GM19452 (cell line): Measurements from ENCODE around the gene ABCB11.

Experiments used
- ATAC-seq: cut with Tn5 transposase; IDR thresholded peaks from one replicate; pipeline ENCODE4 v1.9.1; 2021; ENCODE audit not compliant: unreplicated experiment

Gene ABCB11

GRCh38 chr2:168981651-168982050, 49.5 kb downstream of the ABCB11 start:
- no peak for ATAC-seq

DNA sequence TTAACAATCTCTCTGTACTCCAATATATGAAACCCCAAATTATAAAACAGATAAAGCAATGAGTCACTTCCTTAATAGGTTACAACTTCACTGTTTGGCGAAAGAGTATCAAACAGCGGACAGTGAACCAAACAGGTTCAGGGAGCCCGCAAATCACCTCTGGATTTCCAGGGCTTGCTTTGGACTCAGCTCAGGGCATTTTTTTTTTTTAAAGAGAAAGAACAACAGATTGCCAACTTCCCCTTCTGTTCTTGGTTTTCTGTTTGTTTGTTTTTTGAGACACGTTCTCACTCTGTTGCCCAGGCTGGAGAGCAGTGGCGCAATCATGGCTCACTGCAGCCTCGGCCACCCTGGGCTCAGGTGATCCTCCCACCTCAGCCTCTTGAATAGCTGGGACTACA, 52.7 kb downstream of the ABCB11 start:
- no peak for ATAC-seq

DNA sequence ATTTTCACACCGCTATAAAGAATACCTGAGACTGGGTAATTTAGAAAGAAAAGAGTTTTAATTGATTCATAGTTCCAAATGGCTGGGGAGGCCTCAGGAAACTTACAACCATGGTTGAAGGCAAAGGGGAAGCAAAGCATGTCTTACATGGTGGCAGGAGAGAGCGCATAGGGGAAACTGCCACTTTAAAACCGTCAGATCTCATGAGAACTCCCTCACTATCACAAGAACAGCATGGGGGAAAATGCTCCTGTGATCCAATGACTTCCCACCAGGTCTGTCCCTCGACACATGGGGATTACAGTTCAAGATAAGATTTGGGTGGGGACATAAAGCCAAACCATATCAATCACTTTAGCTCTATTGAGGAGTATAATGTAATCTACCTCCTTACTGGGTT, 53.5 kb downstream of the ABCB11 start:
- no peak for ATAC-seq

DNA sequence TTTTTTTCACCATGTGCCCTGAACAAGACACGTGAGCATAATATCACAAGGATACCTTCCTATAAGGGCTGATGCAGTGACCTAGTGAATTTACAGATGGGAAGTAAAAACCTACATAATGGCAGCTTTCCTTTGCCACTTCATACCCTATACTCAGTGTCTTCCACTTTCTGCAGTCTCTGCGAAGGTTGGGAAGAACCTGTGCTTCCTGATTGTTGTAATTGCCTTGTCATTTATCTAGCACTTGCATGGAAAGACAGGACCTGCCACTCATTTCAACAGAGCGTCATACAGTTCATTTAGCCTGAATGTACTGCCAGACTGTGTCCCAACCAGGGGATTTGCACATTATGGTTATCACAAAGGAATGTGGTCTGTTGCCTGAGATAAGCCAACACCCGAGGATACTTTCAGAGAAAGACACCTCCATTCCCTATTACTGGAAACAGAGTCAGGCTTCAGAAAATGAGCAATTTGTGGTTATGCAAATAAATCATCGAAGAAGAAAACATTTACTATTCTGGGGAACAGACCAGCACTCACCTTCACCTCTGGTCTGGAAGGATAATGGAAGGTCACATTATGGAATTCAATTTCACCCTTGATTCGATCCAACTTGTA, 55.0 kb downstream of the ABCB11 start:
- no peak for ATAC-seq

DNA sequence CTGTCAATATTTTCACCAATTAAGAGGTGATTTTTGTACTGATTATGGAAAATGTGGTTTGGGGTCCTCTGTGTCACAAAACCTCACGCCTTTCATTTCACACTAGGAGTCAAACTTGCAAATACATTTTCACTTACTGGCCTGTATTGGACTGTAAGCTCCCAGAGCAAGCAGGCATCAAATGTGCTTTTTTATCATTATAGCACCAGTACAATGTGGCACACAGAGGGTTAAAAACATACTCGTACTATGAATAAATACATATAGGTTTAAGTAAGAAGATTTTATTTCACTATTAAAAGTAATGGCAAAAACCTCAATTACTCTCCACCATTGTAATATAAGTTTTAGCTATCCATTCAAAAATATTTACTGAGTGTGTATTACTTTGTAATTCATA, 56.7 kb downstream of the ABCB11 start:
- no peak for ATAC-seq

GRCh38 chr2:168971261-168971660, 59.9 kb downstream of the ABCB11 start:
- no peak for ATAC-seq

DNA sequence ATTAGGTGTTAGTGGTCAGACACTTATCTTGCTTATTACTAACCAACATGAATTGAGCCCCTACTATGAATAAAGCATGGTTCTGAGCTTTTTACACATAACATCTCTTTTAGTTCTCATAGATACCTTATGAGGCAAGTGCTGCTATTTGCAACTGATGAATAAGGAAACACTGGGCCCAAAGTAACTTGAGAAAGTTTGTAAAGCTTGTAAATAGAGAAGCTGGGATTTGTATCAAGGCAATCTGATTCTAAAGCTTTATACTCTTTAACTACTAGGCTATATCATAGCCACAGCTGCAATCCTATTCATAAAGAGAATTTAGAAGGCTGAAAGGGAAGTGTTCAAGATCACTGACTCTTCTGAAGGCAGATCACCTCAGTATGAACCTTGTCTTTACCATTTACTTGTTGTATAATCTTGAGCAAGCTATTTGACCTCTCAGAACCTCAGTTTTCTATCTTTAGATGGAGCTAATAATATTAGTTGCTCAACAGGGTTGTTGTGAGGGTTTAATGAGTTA, 60.4 kb downstream of the ABCB11 start:
- ATAC-seq, result no peak

DNA sequence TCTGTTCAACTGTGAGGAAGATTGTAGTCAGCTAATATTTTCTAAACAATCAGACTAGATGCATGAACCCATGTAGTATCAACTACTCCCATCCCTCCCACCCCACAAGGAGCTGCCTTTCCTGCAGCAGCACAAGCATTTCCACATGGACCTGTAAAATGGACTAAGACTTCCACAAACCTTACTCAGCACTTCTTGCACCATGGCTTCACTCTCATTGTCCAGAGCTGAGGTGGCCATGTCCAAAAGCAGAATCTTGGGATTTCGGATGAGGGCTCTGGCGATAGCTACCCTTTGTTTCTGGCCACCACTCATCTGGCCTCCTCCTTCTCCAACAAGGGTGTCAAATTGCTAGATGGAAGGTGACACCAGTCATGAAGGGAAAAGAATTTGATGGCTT, 61.3 kb downstream of the ABCB11 start:
- ATAC-seq, result no peak

DNA sequence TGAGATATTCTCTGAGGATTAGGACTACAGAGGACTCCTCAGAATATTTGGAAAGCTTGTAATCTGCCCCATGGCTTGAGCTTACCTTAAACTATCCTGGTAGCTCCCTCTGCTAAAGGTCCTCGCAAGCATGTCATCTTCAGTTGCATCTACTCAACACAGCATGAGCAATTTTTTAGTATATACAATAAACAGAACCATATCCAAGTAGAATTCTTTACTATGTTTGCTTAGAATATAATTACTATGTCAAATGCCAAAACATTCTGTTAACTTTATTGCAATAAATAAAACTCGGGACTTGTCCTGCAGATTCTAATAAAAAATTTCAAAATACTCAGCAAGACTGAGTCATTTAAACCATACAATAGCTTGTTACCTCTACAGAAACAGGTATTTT, 62.8 kb downstream of the ABCB11 start:
- no peak for ATAC-seq

DNA sequence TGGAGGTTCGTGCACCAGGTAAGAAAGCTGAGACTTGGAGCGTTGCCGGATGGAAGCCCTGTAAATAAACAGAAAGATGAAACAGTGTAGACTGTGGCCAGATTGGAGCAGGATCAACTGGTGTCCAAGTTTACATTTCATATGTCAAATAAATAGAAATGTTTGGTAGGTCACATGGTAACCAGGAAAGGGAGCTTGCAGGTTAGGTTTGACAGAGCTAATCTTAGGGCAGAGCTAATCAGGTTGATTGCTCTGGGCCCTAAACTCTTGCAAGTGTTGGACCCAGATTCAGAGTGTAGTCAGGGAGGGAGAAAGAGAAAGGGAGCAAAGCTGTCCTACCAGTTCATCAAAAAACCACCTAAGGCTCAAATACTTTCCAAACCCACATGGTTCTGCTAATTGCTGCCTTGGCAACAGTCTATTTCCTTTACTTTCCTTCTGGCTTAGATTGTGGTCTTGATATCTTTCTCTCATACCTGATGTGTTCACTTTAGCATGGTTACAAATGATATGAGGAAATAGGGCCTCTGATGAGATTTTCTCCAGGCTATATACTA, 66.8 kb downstream of the ABCB11 start:
- ATAC-seq, result no peak

- ATAC-seq, result no peak
These were observed 68.5 kb downstream of the ABCB11 start for GRCh38 chr2:168962636-168963035.

DNA sequence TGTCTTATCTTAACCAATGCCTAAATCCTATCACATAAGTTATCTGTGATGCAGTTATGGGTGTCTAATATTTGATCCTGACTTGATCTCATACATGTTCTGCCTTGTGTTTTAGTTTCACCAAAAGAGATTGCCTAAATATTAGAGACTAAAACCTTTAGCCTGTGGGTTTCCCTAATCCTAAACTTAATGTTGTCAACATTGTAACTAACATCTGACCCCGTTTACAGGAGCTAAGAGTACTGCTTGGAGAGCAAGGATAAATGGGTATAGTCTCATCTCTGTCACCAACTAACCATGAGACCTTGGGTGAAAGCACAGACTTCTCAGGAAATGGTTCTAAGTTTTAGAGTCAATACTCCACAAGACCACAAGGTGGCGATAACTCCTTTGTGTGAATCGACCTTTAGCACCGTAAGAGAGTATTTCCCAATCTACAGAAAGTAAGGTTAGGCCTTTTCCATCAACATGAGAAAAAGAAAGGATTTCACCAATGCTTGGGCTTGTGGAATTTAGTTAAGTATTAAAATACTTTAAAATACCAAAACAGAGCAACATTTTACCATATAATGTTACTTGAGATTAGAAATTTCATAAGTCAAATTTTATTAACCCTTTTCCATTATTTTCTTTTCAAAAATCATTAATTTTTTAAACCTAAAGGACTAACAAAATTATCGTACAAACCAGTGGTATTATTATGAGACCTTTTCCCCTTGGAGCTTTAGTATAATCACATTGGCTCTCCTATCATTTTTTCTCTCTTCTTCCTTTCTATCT, 69.5 kb downstream of the ABCB11 start:
- ATAC-seq, result peak; percentile 81

DNA sequence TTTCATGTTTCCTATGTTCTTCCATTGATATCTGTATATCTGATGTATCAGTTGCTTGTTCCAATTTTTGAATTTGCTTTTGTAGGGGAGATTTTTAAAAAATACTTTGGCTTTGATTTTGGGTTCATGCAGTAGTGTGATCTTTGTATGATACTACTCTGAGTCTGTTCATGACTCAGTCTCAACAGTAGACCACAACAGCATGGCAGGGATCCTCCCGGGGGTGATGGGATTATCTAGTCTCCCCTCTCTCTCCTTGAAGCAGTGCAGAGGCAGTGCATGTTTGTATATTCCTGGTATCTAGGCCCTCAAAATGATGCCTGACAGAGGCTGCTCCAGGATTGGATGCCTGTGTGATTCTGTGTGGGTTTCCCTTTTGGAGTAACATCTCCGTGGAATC, 74.7 kb downstream of the ABCB11 start:
- ATAC-seq, result no peak

GRCh38 chr2:168955321-168955720, 75.8 kb downstream of the ABCB11 start:
- ATAC-seq, result no peak

- no peak for ATAC-seq
These were observed 76.9 kb downstream of the ABCB11 start for GRCh38 chr2:168954256-168954655.

DNA sequence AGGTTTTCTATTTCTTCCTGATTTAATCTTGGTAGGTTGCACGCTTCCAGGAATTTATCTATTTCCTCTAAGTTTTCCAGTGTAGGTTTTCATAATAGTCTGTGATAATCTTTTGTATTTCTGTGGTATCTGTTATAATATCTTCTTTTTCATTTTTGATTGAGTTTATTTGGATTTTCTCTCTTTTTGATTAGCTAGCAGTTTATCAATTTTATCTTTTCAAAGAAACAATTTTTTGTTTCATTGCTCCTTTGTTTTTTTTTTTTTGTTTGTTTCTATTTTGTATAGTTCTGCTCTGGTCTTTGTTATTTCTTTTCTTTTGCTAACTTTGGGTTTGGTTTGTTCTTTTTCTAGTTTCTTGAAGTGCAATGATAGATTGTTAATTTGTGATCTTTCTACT, 78.7 kb downstream of the ABCB11 start:
- no peak for ATAC-seq

DNA sequence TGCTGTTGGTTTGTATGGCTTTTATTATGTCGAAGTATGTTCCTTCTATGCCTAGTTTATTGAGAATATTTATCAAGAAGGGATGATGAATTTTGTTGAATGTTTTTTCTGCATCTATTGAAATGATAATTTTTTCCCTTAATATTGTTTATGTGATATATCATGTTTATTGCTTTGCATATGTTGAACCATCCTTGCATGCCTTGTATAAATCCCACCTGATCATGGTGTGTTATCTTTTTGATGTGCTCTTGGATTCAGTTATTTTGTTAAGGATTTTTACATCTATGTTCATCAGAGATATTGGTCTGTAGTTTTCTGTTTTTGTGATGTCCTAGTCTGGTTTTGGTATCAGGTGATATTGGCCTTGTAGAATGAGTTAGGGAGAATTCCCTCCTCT, 79.3 kb downstream of the ABCB11 start:
- no peak for ATAC-seq

- ATAC-seq, result no peak
These were observed 81.8 kb downstream of the ABCB11 start for GRCh38 chr2:168949324-168949723.

- no peak for ATAC-seq
These were observed 82.4 kb downstream of the ABCB11 start for GRCh38 chr2:168948621-168949212.

- no peak for ATAC-seq
These were observed 85.6 kb downstream of the ABCB11 start for GRCh38 chr2:168945508-168945907.

DNA sequence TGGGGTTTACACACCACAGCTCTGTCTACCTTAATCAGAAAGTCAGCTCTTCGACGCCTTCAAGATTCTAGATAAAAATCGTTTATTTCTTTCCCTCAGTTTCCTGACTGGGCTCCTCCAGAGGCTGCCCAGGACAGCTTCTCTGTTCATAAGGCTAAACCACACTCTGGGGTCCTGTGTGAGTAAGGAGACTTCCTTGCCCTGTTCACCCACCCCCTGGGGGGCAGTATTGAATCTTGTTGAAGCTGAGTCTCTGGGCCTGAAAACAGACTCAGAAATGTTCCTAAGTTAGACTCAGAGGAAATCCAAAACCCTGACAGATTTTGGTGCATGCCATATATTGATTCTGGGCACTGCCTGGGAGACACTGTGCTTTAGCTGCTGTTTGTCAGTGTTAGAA, 87.1 kb downstream of the ABCB11 start:
- no peak for ATAC-seq

GRCh38 chr2:168941297-168941696, 89.8 kb downstream of the ABCB11 start:
- ATAC-seq, result no peak
